Endometrial microvascular endothelial cells (primary cell): ENCODE data around the gene RPS15. TPM values are rescaled to one million over a fixed set of nuclear protein-coding genes. Genes with fewer than 3 reads are reported as not detected.

Experiments used
- in situ Hi-C: cut with HindIII; loops from 2 replicates; pipeline ENCODE4 v1.10.0; 2017; ENCODE audit warnings: low sequenced_read_pairs, low pct_unique_long_range_greater_than_20kb; ENCODE audit errors: inconsistent ontology term
- total RNA-seq: library from RNA; depleted of rRNA; stranded (reverse); fragments of >200 nt; gene quantifications from one replicate; pipeline ENCODE4 v1.2.3, GENCODE V29; 2015; ENCODE audit errors: inconsistent ontology term

RPS15 gene
- total RNA-seq, 1 donor from 2014 or later = 3,355 TPM

GRCh38 chr19:1461862-1462261 lies 23.7 kb downstream of the RPS15 start:
- in situ Hi-C loops = no loop called here

- in situ Hi-C loops = no loop called here
These were observed 27.2 kb downstream of the RPS15 start for GRCh38 chr19:1465191-1466016.

GRCh38 chr19:1466018-1466460 lies 27.8 kb downstream of the RPS15 start:
- in situ Hi-C loops = no loop called here

- in situ Hi-C loops = no loop called here
These were observed 28.4 kb downstream of the RPS15 start for GRCh38 chr19:1466461-1467214.

DNA sequence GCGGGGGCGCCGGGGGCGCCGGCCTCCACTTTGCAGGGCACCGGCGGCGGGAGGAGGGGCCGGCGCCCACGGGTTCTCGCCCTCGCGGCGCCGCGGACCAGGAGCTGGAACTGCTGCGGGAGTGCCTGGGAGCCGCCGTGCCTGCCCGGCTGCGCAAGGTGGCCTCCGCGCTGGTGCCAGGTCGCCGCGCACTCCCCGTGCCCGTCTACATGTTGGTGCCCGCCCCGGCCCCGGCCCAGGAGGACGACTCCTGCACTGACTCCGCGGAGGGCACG lies 29.0 kb downstream of the RPS15 start:
- in situ Hi-C loops = no loop called here

DNA sequence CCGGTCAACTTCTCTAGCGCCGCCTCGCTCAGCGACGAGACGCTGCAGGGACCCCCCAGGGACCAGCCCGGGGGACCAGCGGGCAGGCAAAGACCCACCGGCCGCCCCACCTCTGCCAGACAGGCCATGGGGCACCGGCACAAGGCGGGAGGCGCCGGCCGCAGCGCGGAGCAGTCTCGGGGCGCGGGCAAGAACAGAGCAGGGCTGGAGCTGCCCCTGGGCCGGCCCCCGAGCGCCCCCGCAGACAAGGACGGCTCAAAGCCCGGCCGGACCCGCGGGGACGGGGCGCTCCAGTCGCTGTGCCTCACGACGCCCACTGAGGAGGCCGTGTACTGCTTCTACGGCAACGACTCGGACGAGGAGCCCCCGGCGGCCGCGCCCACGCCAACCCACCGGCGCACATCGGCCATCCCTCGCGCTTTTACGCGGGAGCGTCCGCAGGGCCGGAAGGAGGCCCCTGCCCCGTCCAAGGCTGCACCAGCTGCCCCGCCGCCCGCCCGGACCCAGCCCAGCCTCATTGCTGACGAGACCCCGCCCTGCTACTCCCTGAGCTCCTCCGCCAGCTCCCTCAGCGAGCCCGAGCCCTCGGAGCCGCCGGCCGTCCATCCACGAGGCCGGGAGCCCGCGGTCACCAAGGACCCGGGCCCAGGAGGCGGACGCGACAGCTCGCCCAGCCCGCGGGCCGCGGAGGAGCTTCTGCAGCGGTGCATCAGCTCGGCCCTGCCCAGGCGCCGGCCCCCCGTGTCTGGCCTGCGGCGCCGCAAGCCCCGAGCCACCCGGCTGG lies 29.5 kb downstream of the RPS15 start:
- in situ Hi-C loops = no loop called here

DNA sequence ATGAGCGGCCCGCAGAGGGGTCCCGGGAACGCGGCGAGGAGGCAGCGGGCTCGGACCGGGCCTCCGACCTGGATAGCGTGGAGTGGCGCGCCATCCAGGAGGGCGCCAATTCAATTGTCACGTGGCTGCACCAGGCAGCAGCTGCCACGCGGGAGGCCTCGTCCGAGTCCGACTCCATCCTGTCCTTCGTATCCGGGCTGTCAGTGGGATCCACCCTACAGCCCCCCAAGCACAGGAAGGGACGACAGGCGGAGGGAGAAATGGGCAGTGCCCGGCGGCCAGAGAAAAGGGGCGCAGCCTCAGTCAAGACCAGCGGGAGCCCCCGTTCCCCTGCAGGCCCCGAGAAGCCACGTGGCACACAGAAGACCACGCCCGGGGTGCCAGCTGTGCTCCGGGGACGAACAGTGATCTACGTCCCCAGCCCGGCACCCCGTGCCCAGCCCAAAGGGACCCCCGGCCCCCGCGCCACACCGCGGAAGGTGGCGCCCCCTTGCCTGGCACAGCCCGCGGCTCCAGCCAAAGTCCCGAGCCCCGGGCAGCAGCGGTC lies 30.2 kb downstream of the RPS15 start:
- in situ Hi-C loops = no loop called here

GRCh38 chr19:1468821-1469254 lies 30.6 kb downstream of the RPS15 start:
- in situ Hi-C loops = no loop called here

DNA sequence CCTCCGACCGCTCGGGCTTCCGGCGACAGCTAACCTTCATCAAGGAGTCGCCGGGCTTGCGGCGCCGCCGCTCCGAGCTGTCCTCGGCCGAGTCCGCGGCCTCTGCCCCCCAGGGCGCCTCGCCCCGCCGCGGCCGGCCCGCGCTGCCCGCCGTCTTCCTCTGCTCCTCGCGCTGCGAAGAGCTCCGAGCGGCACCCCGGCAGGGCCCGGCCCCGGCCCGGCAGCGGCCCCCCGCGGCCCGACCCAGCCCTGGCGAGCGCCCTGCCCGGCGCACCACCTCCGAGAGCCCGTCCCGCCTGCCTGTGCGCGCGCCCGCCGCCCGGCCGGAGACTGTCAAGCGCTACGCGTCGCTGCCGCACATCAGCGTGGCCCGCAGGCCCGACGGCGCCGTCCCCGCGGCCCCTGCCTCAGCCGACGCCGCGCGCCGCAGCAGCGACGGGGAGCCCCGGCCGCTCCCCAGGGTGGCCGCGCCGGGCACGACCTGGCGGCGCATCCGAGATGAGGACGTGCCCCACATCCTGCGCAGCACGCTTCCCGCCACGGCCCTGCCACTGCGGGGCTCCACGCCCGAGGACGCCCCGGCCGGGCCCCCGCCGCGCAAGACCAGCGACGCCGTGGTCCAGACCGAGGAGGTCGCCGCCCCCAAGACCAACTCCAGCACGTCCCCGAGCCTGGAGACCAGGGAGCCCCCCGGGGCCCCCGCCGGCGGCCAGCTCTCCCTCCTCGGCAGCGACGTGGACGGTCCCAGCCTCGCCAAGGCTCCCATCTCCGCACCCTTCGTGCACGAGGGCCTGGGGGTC lies 31.3 kb downstream of the RPS15 start:
- in situ Hi-C loops = no loop called here

- in situ Hi-C loops = no loop called here
These were observed 31.8 kb downstream of the RPS15 start for GRCh38 chr19:1470055-1470304.

GRCh38 chr19:1470305-1471009 lies 32.3 kb downstream of the RPS15 start:
- in situ Hi-C loops = no loop called here

- in situ Hi-C loops = no loop called here
These were observed 32.9 kb downstream of the RPS15 start for GRCh38 chr19:1471010-1471514.

GRCh38 chr19:1471515-1472160 lies 33.4 kb downstream of the RPS15 start:
- in situ Hi-C loops = no loop called here

GRCh38 chr19:1472231-1473084 lies 34.3 kb downstream of the RPS15 start:
- in situ Hi-C loops = no loop called here

GRCh38 chr19:1473085-1473851 lies 35.1 kb downstream of the RPS15 start:
- in situ Hi-C loops = no loop called here
